GM12875 (cell line): ENCODE results near the gene TRAPPC3.

Experiments
- H3K4me3 ChIP-seq: one replicate; pipeline ENCODE4 v1.5.1; 2011; ENCODE audit warnings: low read depth, low read length, control low read depth
- TF ChIP-seq, protein P1 (sequence below): IDR thresholded peaks from 2 replicates; pipeline ENCODE4 v1.5.1; 2011; ENCODE audit warnings: low read depth, mild to moderate bottlenecking, control low read depth, inconsistent platforms, low read length, moderate library complexity, borderline replicate concordance; ENCODE audit not compliant: insufficient read depth

TRAPPC3 gene

GRCh38 chr1:36154765-36155407, 5.6 kb upstream of the TRAPPC3 start:
- TF ChIP-seq, protein P1, sequence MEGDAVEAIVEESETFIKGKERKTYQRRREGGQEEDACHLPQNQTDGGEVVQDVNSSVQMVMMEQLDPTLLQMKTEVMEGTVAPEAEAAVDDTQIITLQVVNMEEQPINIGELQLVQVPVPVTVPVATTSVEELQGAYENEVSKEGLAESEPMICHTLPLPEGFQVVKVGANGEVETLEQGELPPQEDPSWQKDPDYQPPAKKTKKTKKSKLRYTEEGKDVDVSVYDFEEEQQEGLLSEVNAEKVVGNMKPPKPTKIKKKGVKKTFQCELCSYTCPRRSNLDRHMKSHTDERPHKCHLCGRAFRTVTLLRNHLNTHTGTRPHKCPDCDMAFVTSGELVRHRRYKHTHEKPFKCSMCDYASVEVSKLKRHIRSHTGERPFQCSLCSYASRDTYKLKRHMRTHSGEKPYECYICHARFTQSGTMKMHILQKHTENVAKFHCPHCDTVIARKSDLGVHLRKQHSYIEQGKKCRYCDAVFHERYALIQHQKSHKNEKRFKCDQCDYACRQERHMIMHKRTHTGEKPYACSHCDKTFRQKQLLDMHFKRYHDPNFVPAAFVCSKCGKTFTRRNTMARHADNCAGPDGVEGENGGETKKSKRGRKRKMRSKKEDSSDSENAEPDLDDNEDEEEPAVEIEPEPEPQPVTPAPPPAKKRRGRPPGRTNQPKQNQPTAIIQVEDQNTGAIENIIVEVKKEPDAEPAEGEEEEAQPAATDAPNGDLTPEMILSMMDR: no peak
- H3K4me3 ChIP-seq: peak overlapping the region; percentile 76

- H3K4me3 ChIP-seq: no peak overlapping the region
- TF ChIP-seq, protein P1: no peak
Measured at GRCh38 chr1:36154335-36154734, 5.0 kb upstream of the TRAPPC3 start.

DNA sequence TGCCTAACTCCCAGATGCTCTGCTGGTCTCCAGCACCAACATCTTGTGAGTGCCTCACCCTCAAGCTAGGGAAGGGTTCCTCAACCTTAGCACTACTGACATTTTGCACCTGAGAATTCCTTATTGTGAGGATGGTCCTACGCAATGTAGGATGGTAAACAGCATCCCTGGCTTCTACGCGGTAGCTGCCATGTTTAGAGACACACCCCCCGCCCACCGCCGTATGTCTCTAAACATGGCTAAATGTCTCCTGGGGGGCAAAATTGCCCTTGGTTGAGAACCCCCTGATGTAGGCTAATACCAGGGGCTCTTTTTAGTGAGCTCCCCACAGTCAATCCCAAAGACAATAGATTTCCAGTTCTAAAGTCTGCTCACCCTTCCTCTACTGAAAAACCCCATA, 4.2 kb upstream of the TRAPPC3 start:
- TF ChIP-seq, protein P1: no peak
- no peak overlapping the region for H3K4me3 ChIP-seq

DNA sequence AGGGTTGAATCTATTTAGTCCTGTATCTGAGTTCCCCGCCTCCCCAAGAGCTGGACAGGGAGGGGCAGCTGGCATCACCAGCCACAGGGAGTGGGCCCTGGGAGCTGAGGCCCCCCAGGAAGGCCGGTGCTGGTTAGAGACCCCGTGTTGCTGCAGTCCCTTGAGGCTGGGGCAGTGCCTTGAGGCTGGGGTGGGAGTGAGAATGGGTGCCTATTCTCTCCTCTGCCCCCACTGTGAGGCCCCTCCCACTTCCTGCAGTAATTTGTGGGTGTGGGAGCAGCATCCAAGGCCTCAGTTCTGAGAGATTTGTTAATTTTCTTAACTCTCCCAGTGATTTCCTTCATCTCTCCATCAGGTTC, 2.5 kb upstream of the TRAPPC3 start:
- H3K4me3 ChIP-seq: no peak overlapping the region
- TF ChIP-seq, protein P1: no peak

DNA sequence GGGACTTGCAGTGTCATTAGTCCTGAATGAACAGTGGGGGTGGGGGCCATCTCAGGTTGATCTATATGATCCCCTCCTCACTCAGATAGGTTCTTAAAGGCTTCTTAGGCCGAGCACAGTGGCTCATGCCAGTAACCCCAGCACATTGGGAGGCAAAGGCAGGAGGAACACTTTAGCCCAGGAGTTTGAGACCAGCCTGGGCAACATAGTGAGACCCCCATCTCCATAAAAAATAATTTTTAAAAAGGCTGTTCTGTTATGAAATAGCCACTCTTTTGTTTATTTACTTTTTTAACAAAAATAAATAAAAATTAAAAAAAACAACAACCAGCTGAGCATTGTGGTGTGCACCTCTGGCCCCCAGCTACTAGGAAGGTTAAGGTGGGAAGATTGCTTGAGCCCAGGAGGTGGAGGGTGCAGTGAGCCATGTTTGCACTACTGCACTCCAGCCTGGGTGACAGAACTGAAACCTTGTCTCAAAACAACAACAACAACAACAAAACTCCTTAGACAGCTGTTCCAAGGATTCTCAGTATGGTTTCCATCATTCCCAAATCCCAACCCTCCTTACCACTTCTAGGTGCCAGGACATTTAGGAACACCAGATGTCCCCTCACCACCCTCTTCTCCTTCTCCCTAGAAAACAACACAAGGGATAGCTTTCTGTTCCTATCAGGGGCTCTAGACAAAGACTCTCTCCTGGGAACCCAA, 2.0 kb upstream of the TRAPPC3 start:
- TF ChIP-seq, protein P1: no peak
- no peak overlapping the region for H3K4me3 ChIP-seq

- H3K4me3 ChIP-seq: peak overlapping the region; percentile 12
- TF ChIP-seq, protein P1: no peak
Measured at GRCh38 chr1:36150296-36151133, 1.2 kb upstream of the TRAPPC3 start.
